Skeletal muscle tissue (tissue), 4 donors: ENCODE data around the gene SLC46A2. TPM values are rescaled to one million over a fixed set of nuclear protein-coding genes. Genes with fewer than 3 reads are reported as not detected.

ENCODE experiments used
- H3K27ac ChIP-seq: one replicate; pipeline ENCODE4 v1.7.0; 2013; ENCODE audit warnings: mild to moderate bottlenecking, low read depth, low read length, inconsistent platforms
- H3K27me3 ChIP-seq, 3 donors: one replicate each; pipeline ENCODE4 v1.7.0; 2013; ENCODE audit warnings: low read length in 3 of 3; ENCODE audit not compliant: control insufficient read depth in 3 of 3, insufficient read depth in 3 of 3
- H3K36me3 ChIP-seq, 3 donors: one replicate each; pipeline ENCODE4 v1.7.0; 2013; ENCODE audit warnings: low read length in 3 of 3; ENCODE audit not compliant: control insufficient read depth in 3 of 3, insufficient read depth in 3 of 3
- H3K4me1 ChIP-seq, 3 donors: one replicate each; pipeline ENCODE4 v1.7.0; 2013; ENCODE audit warnings: low read length in 3 of 3, mild to moderate bottlenecking in 3 of 3; ENCODE audit not compliant: control insufficient read depth in 3 of 3, insufficient read depth in 3 of 3
- H3K4me3 ChIP-seq, 3 donors: one replicate each; pipeline ENCODE4 v1.7.0; 2013; ENCODE audit warnings: low read length in 3 of 3
- H3K9ac ChIP-seq, 3 donors: one replicate each; pipeline ENCODE4 v1.7.0; 2013; ENCODE audit warnings: low read length in 3 of 3, mild to moderate bottlenecking in 3 of 3, moderate library complexity in 2 of 3, low read depth in 1 of 3
- H3K9me3 ChIP-seq, 3 donors: one replicate each; pipeline ENCODE4 v1.7.0; 2013; ENCODE audit warnings: low read length in 3 of 3; ENCODE audit not compliant: control insufficient read depth in 3 of 3
- total RNA-seq: library from RNA; depleted of rRNA; stranded (reverse); fragments of >200 nt; gene quantifications from one replicate; pipeline ENCODE4 v1.2.3, GENCODE V29; 2014
- donor health status: Osteomylitis.

Gene SLC46A2
- total RNA-seq, 1 donor from 2014 or later = under 0.01 TPM

- no peaks in the 10 kb centered on the region for H3K4me1 ChIP-seq
- H3K36me3 ChIP-seq = no peaks in the 10 kb centered on the region
- H3K9ac ChIP-seq = no peak overlapping the region
- no peaks in the 10 kb centered on the region for H3K9me3 ChIP-seq
- H3K27ac ChIP-seq = no peak overlapping the region
- no peaks in the 10 kb centered on the region for H3K27me3 ChIP-seq
- no peak overlapping the region for H3K4me3 ChIP-seq
Observed at GRCh38 chr9:112912636-112913035, 22.0 kb upstream of the SLC46A2 start.

DNA sequence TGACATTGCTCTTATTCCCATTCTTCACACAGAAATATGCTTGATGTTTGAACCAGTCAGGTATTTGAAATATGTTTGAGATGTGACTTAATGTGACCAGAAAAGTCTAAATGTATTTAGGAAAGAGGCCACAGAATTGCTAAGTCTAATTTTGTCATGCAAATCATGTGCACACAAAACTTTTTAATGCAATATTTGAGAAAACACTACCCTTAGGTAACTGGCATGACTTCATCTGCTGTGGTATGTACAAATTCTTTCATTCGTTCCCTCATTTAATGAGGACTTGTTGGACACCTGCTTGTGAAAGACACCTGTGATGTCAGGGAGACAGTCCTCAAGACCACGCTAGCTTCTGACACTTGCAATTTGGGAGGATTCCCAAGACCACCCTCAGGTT is 21.1 kb upstream of the SLC46A2 start:
- Histone ChIP-seq H3K9me3 (no peaks in the 10 kb centered on the region), H3K36me3 (no peaks in the 10 kb centered on the region), H3K4me1 (no peaks in the 10 kb centered on the region), H3K27me3 (peaks cover 0 to 2% (median 0%) of the 10 kb centered on the region in 3 donors), H3K9ac (no peak overlapping the region), H3K4me3 (no peak overlapping the region), H3K27ac (no peak overlapping the region)

DNA sequence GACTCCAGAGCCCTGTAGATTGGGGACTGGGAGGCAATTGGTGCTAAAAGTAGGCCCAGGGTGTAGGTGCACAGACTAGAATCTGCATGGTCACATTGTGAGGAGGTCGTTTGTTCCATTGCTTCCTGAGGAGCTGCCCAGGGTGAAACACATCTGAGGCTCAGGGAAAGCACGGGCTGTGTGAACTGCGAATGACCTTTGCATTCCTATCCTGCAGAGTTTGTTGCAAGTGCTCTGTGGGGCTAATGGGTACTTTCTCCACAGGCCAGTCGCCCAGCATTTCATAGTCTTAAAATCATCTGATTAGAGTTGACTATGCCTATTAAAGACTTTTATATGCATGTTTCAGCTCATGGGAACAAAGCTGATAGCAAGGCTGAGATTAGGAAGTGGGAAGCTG is 14.4 kb upstream of the SLC46A2 start:
- no peaks in the 10 kb centered on the region for H3K9me3 ChIP-seq
- no peak overlapping the region for H3K9ac ChIP-seq
- no peaks in the 10 kb centered on the region for H3K36me3 ChIP-seq
- H3K4me1 ChIP-seq = no peaks in the 10 kb centered on the region
- no peak overlapping the region for H3K4me3 ChIP-seq
- no peak overlapping the region for H3K27ac ChIP-seq
- peaks cover 0 to 3% (median 0%) of the 10 kb centered on the region in 3 donors for H3K27me3 ChIP-seq

- H3K9ac ChIP-seq = no peak overlapping the region
- H3K9me3 ChIP-seq = no peaks in the 10 kb centered on the region
- no peaks in the 10 kb centered on the region for H3K36me3 ChIP-seq
- no peak overlapping the region for H3K27ac ChIP-seq
- H3K4me3 ChIP-seq = no peak overlapping the region
- H3K27me3 ChIP-seq = peaks cover 0 to under 1% (median 0%) of the 10 kb centered on the region in 3 donors
- H3K4me1 ChIP-seq = no peaks in the 10 kb centered on the region
Observed at GRCh38 chr9:112900901-112901300, 10.2 kb upstream of the SLC46A2 start.

GRCh38 chr9:112900488-112900887 is 9.8 kb upstream of the SLC46A2 start:
- Histone ChIP-seq H3K9me3 (no peaks in the 10 kb centered on the region), H3K27ac (no peak overlapping the region), H3K36me3 (no peaks in the 10 kb centered on the region), H3K9ac (no peak overlapping the region), H3K4me3 (no peak overlapping the region), H3K4me1 (no peaks in the 10 kb centered on the region), H3K27me3 (peaks cover 0 to 3% (median 0%) of the 10 kb centered on the region in 3 donors)

- Histone ChIP-seq H3K4me1 (no peaks in the 10 kb centered on the region), H3K9me3 (no peaks in the 10 kb centered on the region), H3K27ac (no peak overlapping the region)
Observed at GRCh38 chr9:112898872-112899311, 8.2 kb upstream of the SLC46A2 start.

DNA sequence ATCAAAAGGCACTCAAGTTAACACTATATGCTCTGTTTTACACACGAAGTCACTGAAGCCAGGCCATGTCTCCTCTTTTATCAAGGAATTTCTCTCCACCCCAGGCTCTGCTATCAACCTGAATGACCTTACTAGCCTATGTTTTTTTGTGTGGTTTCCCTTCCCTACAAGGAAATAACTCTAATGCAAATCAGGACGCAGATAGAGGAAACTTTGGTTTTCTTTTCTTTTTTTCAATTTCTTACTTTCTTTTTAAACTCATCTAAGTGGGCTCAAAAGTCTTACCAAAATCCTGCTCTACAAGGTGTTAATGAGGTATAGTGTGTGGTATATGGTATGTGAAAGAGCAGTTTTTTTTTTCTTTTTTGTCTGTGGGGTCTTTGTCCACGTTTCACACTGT is 5.5 kb upstream of the SLC46A2 start:
- no peak overlapping the region for H3K9ac ChIP-seq
- no peaks in the 10 kb centered on the region for H3K4me1 ChIP-seq
- H3K27ac ChIP-seq = no peak overlapping the region
- peaks cover 0 to 3% (median 0%) of the 10 kb centered on the region in 3 donors for H3K27me3 ChIP-seq
- no peaks in the 10 kb centered on the region for H3K36me3 ChIP-seq
- no peak overlapping the region for H3K4me3 ChIP-seq
- H3K9me3 ChIP-seq = no peaks in the 10 kb centered on the region

More at GRCh38 chr9:112898872-112899311, 8.2 kb upstream of the SLC46A2 start:
- peaks cover 0 to 3% (median 0%) of the 10 kb centered on the region in 3 donors for H3K27me3 ChIP-seq
- no peak overlapping the region for H3K4me3 ChIP-seq
- H3K36me3 ChIP-seq = no peaks in the 10 kb centered on the region
- H3K9ac ChIP-seq = no peak overlapping the region

- Histone ChIP-seq H3K9me3 (no peaks in the 10 kb centered on the region), H3K9ac (no peak overlapping the region), H3K27ac (no peak overlapping the region), H3K36me3 (no peaks in the 10 kb centered on the region), H3K4me1 (peaks cover 5 to 12% (median 8%) of the 10 kb centered on the region in 3 donors), H3K4me3 (no peak overlapping the region), H3K27me3 (peaks cover 5 to 11% (median 6%) of the 10 kb centered on the region in 3 donors)
Observed at GRCh38 chr9:112894699-112895098, 4.0 kb upstream of the SLC46A2 start.

DNA sequence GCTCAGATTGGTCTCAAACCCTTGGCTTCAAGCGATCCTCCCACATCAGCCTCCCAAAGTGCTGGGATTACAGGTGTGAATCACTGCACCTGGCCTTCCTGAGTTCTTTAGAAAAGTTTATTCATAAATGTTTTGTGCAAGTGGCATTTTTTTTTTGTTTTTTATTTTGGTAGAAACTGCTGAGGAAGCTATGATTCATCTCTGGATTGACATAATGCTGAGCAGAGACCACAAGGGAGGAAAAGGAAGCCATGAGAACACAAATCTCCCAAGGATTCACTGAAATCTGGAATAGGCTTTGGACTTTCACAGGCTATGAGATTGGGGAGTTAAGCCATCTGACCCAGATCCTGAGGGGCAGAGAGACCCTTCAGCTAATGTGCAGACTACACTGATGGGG is 3.4 kb upstream of the SLC46A2 start:
- Histone ChIP-seq H3K36me3 (no peaks in the 10 kb centered on the region), H3K27me3 (peaks cover 8 to 15% (median 12%) of the 10 kb centered on the region in 3 donors), H3K9me3 (no peaks in the 10 kb centered on the region), H3K4me3 (no peak overlapping the region), H3K27ac (no peak overlapping the region), H3K9ac (no peak overlapping the region), H3K4me1 (peaks cover 5 to 12% (median 8%) of the 10 kb centered on the region in 3 donors)

DNA sequence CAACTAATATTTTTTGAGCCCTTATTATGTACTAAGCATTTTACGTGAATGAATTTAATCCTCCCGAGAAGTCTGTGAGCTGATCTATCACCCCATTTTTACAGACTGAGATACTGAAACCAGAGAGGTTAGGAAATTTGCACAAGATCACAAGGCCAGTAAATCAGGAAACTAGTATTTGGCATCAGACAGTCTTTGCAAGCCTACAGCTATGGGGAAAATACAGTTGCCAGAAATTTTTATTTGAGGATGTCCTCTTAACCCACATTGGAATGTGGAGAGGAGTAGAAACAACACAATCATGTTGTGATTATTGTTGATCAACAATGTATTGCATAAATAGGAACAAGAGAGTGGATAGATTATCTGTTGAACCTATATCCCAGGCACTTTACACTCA is 2.3 kb upstream of the SLC46A2 start:
- Histone ChIP-seq H3K4me1 (peaks cover 5 to 12% (median 8%) of the 10 kb centered on the region in 3 donors), H3K9me3 (no peaks in the 10 kb centered on the region), H3K27ac (no peak overlapping the region), H3K9ac (no peak overlapping the region), H3K4me3 (no peak overlapping the region), H3K36me3 (no peaks in the 10 kb centered on the region), H3K27me3 (peaks cover 8 to 15% (median 12%) of the 10 kb centered on the region in 3 donors)
